HG03175 (cell line): ENCODE data around the gene ADORA2A.

ENCODE experiments used
- ATAC-seq: cut with Tn5 transposase; IDR thresholded peaks from one replicate; pipeline ENCODE4 v1.9.1; 2021; ENCODE audit warnings: mild to moderate bottlenecking, moderate library complexity; ENCODE audit not compliant: unreplicated experiment

The ADORA2A gene

DNA sequence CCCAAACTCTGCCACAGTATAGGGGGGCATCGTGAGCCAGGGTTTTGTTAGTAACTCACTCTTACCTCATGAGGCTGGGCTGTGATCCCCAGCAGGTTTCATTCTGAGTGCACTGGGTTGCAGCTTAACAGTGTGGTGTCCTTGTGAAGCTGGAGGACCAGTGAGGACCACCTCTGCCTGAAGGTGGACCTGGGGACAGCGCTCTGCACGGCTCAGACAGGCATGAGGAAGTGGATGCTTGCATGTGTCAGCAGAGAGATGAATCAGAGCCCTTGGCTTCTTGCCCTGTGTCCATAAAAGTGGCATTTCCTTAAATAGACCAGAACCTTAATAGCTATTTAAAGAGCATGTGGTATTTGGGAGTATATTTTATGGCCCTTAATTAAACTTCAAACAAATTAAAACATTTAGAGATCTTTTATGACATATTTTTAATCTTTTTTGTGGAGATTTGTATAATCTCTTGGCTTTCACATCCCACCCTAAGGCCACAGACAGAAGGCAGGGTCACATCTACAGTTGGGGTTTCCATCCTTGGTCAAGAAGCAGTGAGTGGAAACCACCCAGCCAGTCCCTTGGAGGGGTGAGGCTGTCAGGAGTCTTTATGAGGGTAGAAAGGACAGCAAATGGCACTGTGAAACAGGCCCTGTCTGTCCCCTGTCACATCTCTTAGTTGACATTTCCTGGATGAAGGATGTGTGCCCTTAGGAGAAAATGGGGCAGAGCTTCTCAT, 24.8 kb upstream of the ADORA2A start:
- no peak for ATAC-seq

DNA sequence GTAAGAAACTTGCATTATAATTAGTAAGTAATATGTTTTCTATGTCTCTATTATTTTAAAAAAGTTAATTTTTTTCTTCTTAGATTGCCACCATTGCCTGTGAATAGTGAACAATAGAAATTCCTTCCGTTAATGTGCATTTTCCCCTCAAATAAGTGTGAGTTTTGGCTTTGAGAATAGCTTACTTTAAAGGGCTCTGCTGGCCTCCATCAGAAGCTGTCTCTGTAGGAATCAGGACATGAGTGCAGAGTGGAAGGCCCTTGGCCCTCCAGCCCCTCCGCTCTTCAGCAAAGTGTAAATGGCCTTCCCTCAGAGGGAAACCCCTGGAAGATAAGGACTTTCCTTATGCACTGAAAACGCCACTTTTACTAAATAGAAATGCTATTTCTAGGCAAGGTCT, 24.1 kb upstream of the ADORA2A start:
- no peak for ATAC-seq

DNA sequence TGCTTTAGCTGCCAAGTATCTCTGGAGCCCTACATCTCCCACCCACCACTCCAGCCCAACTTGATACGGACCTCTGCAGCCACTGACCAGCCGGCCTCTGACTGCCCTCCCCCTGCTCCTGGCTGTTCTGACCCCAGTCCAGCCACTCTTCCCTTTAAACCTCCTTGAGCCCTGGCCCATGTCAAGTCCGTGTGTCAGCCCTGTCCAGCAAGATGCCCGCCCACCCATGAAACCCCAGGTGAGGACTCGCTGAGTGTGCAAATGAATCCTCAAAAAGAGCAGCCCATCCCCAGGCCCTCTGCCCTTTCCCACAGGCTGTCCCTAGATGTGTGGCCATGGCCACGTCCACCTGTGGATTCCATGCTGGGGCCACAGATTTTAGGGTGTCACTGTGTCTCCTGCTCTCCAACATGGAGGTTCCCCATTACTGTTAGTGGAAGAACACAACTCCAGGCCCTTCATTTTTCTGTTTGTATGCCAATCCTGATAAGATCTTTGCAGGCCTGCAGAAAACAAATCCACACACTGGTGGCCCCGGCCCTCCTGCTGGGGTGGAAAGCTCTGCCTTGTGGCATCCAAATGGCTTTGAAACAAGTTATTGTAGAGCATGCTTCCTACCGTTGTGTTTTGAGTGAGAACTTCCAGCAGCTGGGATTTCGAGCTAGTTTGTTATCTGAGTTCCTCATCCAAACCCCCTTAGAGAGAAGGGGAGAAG, 22.7 kb upstream of the ADORA2A start:
- no peak for ATAC-seq

DNA sequence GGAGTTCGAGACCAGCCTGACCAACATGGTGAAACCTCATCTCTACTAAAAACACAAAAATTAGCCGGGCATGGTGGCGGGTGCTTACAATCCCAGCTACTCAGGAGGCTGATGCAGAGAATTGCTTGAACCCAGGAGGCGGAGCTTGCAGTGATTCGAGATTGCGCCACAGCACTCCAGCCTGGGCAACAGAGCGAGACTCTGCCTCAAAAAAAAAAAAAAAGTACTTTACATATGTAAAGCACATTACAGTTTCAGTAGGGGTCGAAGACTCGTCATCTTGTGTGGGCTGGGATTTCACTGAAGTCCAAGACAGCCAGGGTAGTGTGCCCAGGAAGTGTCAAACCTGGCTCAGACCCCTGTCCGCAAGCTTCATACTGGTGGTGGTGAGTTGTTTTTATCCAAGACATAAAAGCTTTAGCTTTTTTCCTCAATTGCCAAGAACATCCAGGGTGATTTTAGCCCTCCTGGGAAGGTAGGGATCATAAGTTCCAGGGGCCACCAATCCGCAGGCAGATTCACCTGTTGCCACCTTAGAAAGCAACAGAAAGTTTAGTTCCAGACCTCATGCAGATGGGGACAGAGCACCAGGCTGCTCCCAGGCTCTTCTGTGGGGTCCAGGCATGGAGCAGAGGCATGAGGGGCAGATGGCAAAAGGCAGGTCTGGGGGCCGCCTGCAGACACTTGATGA, 21.6 kb upstream of the ADORA2A start:
- no peak for ATAC-seq

DNA sequence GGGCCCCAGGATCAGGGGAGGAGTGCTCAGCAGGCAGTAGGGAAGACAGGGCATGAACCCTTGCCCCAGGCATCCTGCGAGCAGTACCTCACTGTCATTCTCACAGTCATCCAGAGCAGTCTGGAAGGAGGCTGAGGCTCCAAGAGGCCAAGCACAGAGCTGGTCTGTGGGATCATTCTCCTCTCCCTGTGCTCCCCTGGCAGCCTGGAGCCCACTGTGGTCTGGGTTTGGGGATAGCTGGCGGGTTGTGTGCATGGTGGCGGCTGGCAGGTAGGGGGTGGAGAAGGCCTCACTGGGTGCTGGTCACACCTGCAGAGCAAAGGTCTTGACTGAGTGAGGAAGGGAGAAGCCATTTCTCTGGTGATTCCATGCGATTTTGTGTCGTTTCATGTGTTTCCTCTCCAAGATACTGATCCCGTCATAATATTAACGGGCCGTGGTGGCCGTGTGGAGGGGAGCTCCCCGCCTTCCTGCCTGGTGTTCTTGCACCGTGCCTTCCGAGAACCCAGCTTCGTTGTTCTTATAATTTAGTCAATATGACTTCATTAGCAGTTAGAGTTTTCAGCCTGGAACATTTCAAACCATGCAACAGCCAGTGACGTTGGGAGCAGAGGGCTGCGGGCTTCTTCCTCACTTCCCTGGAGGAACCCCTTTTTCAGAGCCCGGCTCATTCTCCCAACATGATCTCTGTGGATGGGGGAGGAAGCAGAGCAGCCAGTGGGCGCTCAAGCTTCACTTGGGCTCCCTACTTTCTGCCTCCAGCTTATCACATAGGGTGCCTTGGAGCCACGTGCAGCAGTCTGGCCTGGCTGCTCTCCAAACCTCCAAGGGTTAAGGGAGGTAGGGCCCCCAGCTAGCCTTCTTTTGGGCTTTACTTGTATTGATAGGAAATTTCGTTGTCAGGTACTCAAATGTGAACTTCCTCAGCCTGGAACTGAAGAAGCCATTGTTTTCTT, 20.8 kb upstream of the ADORA2A start:
- ATAC-seq = no peak

DNA sequence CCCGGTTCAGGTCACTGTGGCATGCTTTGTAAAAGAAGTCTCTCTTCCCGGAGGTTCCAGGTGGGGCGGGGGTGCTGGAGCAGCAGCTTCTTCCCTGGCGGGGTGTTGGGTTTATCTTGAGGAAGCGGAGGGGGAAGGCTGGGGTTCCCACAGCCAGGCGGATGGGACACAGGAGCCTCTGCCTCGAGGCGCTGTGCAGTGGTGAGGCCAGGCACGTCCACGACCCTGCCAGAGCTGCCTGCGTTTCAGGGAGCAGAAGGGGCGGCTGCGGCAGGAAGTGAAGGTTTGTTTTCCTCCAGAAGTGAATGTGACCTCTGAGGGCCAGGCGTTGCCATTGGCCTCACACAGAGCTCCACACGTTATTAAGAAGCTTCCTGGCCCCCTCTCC, 20.1 kb upstream of the ADORA2A start:
- ATAC-seq = no peak

DNA sequence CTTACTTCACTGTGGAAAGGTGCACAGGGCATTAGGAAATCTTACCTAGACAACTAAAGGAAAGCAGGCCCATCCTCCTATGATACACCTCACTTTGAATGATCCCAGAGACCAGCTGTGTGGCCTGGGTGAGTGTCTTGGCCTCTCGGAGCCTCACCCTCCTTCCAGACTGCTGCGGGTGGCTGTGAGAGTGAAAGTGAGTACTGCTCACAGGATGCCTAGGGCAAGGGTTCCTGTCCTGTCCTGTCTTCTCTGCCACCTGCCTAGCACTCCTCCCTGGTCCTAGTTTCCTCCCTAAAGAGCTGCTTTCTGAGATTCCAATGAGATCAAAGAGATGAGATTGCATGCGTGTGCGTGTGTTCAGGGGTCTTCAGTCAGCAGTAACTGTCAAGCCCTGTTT, 19.5 kb upstream of the ADORA2A start:
- no peak for ATAC-seq

DNA sequence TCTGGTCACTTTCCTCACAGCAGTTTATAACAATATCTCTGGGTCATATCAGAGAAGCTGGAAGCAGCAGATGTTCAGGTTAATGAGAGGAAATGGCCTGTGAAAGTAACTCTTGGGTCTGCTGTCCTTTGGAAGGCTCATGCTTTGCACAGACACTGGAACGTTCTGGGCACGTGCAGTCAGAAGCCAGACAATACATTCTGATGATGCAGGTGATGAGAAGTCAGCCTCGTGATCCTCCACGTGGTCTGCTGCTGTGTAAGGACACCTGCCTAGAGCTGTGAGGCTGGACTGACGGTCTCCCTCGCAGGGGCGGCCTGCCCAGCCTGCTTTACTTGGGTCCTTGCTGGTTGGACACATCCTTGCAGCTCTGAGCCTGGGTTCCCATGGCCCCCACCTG, 18.8 kb upstream of the ADORA2A start:
- no peak for ATAC-seq

DNA sequence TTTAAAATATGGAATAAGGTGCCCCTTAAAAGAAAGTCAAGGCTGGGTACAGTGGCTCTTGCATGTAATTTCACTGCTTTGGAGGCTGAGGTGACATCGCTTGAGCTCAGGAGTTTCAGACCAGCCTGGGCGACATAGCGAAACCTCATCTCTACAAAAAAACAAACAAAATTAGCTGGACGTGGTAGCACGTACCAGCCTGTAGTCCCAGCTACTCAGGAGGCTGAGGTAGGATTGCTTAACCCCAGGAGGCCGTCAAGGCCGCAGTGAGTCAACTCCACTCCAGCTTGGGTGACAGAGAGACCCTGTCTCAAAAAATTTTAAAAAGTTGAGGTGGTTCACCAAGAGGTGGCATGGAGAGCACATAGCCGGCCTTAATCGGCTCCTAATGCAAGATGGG, 17.7 kb upstream of the ADORA2A start:
- no peak for ATAC-seq

DNA sequence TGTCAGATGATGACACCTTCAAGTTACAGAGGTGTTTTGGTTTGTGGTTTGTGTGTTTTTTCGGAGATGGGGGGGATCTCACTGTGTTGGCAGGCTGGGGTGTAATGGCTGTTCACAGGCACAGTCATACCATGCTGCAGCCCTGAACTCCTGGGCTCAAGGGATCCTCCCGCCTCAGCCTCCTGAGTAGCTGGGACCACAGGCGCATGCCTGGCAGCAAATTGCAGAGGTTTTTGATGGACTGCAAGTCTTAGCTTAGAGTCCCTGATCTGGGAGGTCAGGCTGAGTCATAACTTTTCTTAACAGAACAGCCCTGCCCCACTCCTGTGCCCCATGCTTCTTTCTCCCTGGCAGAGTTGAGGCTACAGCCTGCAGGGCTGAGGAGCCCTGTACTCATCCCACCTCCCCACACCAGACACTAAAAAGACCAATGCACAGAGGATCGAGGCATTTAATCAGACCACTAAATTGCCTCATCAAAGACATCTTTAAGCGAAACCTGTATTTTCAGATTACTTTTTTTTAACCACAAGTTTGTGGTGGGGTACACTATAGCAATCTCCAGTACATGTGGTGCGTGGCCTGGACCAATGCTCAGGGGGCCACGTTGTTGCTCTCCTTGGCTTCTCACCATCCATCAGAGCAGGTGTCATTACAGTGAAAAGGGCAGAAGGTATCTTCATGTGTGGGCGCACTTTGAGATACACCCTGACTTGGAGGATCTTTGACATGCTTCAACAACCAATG, 17.1 kb upstream of the ADORA2A start:
- no peak for ATAC-seq

DNA sequence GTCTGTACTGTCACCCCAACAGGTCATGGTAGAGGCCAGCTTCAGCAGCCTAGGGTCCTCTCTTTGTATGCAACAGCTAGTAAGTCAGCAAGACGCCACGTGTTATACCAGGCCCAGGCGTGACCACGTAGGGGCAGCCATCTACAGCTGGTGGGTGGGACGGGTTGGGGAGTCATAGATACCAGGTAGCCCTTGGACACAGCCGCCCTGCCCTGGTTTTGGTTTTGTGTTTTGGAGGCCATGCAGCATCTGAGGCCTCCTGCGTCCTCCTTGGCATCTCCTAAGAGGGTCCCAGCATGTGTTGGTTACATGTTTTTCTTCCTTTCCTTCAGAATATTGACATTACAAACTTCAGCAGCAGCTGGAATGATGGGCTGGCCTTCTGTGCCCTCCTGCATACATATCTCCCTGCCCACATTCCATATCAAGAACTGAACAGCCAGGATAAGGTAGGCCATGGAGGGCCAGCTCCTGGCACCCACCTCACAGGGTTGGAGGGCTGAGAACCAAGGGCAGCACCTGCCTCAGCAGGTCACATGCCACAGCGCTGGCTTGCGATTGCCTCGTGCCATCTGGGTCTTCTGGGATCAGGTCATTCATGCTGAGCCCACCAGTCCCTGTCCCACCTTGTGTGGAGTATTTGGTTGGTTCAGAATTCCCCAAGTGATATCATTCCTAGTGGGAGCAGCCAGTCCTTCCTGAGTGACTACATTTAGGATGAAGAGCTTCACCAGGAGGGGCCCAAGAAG, 16.0 kb upstream of the ADORA2A start:
- ATAC-seq = no peak

DNA sequence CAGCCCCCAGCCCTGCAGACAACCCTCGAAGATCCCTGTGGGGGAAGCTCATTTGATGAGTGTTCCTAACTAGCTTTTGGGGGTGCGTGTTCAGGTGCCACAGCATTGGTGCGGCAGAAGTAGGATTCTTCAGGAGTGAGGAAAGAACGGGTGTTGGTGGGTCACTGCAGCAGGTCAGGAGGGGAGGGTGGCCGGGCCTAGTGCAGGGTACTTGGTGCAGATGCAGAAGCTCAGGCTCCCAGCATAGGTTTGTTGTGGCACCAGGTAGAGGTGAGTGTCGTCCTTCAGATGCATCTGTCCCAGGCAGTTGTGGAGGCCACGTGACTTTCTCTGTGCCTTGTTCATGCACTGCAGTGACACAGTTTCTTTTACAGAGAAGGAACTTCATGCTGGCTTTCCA, 15.1 kb upstream of the ADORA2A start:
- no peak for ATAC-seq

DNA sequence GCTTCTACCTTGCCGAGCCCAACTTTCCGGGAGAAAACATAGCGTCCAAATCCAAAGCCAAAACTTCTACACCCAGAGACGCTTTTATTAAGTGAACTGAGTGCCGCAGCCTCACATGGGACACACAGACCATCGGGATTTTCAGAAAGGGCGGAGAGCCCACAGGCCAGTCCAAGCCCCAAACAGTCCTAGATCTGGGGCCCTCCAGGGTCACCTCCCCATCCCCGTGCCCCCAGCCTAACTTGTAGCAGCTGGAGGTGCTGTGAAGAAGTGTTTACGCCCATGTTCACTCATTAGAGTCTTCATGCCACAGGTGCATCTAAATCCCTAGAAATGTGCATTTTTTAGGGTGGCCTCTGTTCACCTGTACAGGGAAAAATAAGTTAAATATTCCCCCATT, 14.1 kb upstream of the ADORA2A start:
- no peak for ATAC-seq

DNA sequence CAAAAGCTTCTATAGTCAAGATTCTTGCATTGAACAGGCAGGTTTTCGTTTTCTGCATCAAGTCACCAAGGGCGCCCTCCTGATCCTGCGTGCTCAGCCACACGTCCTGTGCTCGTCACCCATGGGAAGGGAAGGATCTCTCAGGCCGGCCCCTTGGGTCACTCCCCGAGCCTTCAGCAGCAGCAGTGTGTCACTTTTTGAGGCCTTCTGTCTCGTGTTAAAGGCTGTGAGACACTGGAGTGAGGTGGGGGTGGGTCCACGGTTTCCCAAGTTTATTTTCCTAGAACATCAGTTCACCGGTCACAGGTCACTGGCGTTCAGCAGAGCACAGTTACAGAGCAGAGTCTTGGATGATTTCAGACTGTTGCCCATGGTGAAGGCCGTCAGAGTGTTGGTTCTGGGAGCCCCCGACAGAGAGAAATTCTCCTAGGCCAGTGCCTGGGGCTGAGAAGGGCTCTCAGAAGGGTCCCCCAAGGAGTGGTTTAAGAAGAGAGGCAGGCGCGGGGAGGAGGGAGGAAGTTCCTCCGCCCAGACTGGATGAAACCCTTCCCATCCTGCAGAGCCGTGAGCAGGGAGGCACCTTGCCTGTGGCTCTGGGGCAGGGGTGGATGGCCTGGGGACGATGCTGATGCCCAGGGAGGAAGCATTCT, 13.5 kb upstream of the ADORA2A start:
- ATAC-seq = no peak

DNA sequence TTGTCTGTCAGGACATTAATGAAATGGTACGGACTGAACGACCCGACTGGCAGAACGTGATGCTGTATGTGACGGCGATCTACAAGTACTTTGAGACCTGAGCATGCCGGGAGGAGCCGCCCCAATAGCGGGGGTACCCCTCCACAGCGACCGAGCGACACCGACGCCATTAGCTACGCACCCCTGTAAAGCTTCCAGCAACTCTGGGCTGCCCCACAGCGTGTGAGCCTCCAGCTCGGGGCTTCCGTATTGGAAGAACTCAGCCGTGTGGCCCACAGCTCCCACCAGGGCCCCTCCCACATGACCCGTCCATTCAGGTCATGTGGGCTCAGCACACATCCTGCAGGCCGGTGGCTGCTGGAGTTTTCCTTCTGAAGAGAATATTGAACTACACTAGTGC, 12.9 kb upstream of the ADORA2A start:
- ATAC-seq = no peak

DNA sequence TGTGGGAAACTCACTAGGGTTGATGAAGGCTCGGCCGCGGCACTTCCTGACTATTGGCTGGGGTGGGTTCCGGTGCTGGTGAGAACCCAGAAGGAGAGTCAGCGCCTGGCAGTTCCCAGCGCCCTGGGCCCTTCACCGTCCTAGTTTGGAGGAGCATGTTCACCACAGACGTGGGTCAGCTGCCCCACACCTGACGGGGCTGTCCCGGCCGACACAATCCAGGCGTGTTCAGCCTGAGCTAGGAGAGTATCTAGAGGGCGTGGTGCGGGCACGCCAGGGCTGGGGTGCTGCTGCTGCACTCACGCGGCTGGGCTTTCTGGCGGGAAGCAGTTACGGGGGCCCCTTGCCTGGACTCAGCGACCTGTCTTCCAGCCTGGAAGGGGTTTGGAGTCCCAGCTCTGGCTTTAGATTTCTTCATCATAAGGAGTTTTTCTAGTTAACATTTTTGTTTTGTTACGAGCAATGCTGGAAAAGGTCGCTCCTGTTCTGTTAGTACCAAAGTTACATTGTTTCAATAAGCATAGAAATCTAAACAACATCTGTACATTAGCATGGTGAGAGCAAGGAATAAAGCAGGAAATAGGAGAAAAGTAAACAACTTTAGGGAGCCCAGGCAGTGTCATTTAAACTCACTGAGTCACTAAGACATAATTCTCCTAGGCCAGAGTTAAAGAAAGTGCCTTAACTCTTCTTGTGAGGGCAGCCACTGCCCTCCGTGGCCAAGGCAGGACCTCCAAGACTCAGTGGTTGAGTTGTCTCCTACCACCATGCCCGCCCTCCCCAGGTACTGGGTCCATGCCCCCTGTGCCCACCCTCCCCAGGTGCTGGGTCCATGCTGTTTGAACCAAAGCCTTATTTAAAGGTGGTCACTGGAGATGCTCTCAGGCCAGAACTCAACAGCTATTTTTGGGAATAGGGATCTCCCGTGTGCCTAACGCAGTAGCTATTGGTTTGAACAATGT, 12.1 kb upstream of the ADORA2A start:
- no peak for ATAC-seq

DNA sequence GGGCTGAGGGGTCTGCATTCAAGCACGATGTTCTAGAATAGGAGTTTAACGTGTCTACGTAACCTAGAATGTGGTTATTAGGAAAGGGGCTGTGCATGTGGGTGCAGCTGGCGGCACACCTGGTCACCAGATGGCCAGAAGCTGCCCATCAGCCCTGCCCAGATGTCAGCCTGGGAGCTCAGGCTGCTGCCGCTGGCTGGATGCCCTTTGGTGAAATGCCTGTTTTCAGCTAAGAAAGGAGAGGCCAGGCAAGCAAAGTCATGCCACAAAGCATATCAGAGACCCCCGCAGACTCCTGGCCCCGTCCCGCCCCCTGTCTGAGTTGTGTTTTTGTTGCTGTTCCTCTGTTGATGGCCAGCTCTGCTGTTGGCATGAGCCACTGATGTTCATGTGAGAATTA, 11.3 kb upstream of the ADORA2A start:
- no peak for ATAC-seq

DNA sequence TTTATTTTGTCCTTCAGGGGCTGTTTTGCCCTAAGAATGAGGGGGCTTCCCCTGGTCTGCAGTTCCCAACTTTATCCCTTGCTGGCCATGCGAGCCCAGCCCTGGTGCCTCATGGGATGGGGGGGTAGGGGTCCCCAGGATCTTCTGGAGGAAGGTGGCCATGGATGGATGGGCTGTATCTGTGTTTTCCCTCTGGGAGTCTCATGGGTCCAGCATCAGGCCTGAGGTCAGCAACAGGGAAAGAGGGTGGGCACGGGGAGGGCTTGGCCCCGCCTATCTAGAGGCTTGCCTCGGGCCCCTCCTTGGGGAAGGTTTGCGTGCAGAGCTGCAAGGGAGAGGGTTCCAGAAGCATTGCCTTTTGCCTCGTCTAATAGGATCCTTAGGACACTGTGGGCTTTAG, 10.8 kb upstream of the ADORA2A start:
- no peak for ATAC-seq
